ENCODE data around the gene RLBP1. TPM values are rescaled to one million over a fixed set of nuclear protein-coding genes. Genes with fewer than 3 reads are reported as not detected.

The RLBP1 gene
- total and polyA plus RNA-seq, 2 experiments from 2014 or later, result not detected

DNA sequence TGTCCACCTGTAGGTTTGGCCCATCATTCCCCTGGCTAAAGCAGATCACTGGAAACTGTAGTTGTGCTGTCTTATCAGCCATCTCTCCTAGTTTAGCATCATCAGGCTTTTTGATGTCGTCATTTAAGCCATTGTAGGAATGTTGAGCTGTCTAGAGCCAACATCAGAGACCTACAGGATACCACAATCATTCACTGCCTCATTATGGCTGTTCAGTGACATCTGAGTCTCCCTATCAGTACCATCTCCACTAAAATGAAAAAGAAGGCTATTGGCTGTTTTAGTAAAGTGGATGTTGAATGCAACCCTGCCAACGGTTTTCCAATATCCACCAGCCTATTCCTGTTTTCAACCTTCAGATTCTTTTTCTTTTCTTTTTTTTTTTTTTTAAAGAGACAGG, 29.2 kb downstream of the RLBP1 start (continued):
- TF ChIP-seq, protein P1, sequence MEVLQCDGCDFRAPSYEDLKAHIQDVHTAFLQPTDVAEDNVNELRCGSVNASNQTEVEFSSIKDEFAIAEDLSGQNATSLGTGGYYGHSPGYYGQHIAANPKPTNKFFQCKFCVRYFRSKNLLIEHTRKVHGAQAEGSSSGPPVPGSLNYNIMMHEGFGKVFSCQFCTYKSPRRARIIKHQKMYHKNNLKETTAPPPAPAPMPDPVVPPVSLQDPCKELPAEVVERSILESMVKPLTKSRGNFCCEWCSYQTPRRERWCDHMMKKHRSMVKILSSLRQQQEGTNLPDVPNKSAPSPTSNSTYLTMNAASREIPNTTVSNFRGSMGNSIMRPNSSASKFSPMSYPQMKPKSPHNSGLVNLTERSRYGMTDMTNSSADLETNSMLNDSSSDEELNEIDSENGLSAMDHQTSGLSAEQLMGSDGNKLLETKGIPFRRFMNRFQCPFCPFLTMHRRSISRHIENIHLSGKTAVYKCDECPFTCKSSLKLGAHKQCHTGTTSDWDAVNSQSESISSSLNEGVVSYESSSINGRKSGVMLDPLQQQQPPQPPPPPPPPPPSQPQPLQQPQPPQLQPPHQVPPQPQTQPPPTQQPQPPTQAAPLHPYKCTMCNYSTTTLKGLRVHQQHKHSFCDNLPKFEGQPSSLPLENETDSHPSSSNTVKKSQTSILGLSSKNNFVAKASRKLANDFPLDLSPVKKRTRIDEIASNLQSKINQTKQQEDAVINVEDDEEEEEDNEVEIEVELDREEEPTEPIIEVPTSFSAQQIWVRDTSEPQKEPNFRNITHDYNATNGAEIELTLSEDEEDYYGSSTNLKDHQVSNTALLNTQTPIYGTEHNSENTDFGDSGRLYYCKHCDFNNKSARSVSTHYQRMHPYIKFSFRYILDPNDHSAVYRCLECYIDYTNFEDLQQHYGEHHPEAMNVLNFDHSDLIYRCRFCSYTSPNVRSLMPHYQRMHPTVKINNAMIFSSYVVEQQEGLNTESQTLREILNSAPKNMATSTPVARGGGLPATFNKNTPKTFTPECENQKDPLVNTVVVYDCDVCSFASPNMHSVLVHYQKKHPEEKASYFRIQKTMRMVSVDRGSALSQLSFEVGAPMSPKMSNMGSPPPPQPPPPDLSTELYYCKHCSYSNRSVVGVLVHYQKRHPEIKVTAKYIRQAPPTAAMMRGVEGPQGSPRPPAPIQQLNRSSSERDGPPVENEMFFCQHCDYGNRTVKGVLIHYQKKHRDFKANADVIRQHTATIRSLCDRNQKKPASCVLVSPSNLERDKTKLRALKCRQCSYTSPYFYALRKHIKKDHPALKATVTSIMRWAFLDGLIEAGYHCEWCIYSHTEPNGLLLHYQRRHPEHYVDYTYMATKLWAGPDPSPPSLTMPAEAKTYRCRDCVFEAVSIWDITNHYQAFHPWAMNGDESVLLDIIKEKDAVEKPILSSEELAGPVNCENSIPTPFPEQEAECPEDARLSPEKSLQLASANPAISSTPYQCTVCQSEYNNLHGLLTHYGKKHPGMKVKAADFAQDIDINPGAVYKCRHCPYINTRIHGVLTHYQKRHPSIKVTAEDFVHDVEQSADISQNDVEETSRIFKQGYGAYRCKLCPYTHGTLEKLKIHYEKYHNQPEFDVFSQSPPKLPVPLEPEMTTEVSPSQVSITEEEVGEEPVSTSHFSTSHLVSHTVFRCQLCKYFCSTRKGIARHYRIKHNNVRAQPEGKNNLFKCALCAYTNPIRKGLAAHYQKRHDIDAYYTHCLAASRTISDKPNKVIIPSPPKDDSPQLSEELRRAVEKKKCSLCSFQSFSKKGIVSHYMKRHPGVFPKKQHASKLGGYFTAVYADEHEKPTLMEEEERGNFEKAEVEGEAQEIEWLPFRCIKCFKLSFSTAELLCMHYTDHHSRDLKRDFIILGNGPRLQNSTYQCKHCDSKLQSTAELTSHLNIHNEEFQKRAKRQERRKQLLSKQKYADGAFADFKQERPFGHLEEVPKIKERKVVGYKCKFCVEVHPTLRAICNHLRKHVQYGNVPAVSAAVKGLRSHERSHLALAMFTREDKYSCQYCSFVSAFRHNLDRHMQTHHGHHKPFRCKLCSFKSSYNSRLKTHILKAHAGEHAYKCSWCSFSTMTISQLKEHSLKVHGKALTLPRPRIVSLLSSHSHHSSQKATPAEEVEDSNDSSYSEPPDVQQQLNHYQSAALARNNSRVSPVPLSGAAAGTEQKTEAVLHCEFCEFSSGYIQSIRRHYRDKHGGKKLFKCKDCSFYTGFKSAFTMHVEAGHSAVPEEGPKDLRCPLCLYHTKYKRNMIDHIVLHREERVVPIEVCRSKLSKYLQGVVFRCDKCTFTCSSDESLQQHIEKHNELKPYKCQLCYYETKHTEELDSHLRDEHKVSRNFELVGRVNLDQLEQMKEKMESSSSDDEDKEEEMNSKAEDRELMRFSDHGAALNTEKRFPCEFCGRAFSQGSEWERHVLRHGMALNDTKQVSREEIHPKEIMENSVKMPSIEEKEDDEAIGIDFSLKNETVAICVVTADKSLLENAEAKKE (CRISPR knock-in tag; IDR thresholded peaks at IDR 0.05), result no peak
- no peak for TF ChIP-seq ZNF114 (CRISPR knock-in tag; IDR thresholded peaks at IDR 0.05)
- TF ChIP-seq EZH2 (IDR thresholded peaks at IDR 0.05; ENCODE audit: low read depth, unreplicated experiment), result no peak

DNA sequence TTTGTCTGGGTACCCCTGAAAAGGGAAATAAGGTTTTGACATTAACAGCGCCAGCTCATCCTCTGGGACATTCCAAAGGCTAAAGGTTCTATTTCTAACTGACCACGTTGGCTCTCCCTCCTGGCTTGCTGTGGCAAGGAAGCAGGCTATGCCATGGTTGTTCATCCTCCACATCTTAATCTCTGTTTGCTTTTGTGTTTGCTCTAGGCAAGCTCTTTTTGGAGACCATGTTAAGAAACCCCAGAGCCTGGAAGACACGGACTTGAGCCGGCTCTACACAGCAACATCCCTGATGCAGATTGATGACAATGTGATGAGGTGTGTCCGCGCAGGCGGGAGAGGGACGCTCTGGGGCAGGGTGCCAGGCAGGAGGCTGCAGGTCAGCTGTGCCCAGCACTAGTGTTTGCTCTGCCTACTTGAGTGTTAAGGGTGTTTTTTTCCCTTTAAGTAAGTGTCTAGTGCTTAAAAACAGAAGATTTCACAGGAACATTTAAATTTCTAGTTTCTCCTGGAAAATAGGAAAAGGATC, 33.3 kb downstream of the RLBP1 start:
- Histone ChIP-seq H3K27ac (ENCODE audit: low read depth) (no peak overlapping the region), H3K4me3 (no peak overlapping the region), H3K4me2 (no peak overlapping the region), H3K79me2 (replicated peaks; ENCODE audit: insufficient read depth) (no peaks in the 10 kb centered on the region), H3K36me3 (ENCODE audit: insufficient read depth) (no peaks in the 10 kb centered on the region; the same call in 1 of the 2 replicates), H3K9me2 (ENCODE audit: insufficient read depth) (no peaks in the 10 kb centered on the region), H4K20me1 (replicated peaks; ENCODE audit: insufficient read depth) (no peaks in the 10 kb centered on the region), H3F3A (replicated peaks; ENCODE audit: low read depth) (no peaks in the 10 kb centered on the region), H2AFZ (no peak overlapping the region), H3K4me1 (ENCODE audit: insufficient read depth) (no peaks in the 10 kb centered on the region), H3K27me3 (ENCODE audit: insufficient read depth) (no peaks in the 10 kb centered on the region)
- Mint-ChIP-seq H3K27ac (no peak overlapping the region), H3K27me3 (ENCODE audit: insufficient read depth, low read depth, poor library complexity) (peaks cover 2% of the 10 kb centered on the region), H3K36me3 (ENCODE audit: low read depth) (peaks cover 13% of the 10 kb centered on the region), H3K9me3 (no peaks in the 10 kb centered on the region), H3K4me3 (no peak overlapping the region), H3K4me1 (no peaks in the 10 kb centered on the region)
- TF ChIP-seq CREB1 (CRISPR knock-in tag; IDR thresholded peaks at IDR 0.05; ENCODE audit: low read depth) (no peak), EZH2 (IDR thresholded peaks at IDR 0.05; ENCODE audit: low read depth, unreplicated experiment) (no peak), ZNF331 (CRISPR knock-in tag; IDR thresholded peaks at IDR 0.05; ENCODE audit: low read depth) (no peak), EZH2phosphoT487 (IDR thresholded peaks at IDR 0.05; ENCODE audit: unreplicated experiment) (no peak), ZNF114 (CRISPR knock-in tag; IDR thresholded peaks at IDR 0.05) (no peak), POLR2AphosphoS5 (IDR thresholded peaks at IDR 0.05; ENCODE audit: low read depth) (no peak)
- TF ChIP-seq, protein P2, sequence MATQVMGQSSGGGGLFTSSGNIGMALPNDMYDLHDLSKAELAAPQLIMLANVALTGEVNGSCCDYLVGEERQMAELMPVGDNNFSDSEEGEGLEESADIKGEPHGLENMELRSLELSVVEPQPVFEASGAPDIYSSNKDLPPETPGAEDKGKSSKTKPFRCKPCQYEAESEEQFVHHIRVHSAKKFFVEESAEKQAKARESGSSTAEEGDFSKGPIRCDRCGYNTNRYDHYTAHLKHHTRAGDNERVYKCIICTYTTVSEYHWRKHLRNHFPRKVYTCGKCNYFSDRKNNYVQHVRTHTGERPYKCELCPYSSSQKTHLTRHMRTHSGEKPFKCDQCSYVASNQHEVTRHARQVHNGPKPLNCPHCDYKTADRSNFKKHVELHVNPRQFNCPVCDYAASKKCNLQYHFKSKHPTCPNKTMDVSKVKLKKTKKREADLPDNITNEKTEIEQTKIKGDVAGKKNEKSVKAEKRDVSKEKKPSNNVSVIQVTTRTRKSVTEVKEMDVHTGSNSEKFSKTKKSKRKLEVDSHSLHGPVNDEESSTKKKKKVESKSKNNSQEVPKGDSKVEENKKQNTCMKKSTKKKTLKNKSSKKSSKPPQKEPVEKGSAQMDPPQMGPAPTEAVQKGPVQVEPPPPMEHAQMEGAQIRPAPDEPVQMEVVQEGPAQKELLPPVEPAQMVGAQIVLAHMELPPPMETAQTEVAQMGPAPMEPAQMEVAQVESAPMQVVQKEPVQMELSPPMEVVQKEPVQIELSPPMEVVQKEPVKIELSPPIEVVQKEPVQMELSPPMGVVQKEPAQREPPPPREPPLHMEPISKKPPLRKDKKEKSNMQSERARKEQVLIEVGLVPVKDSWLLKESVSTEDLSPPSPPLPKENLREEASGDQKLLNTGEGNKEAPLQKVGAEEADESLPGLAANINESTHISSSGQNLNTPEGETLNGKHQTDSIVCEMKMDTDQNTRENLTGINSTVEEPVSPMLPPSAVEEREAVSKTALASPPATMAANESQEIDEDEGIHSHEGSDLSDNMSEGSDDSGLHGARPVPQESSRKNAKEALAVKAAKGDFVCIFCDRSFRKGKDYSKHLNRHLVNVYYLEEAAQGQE (IDR thresholded peaks at IDR 0.05; ENCODE audit: unreplicated experiment), result no peak
- TF ChIP-seq, protein P3, sequence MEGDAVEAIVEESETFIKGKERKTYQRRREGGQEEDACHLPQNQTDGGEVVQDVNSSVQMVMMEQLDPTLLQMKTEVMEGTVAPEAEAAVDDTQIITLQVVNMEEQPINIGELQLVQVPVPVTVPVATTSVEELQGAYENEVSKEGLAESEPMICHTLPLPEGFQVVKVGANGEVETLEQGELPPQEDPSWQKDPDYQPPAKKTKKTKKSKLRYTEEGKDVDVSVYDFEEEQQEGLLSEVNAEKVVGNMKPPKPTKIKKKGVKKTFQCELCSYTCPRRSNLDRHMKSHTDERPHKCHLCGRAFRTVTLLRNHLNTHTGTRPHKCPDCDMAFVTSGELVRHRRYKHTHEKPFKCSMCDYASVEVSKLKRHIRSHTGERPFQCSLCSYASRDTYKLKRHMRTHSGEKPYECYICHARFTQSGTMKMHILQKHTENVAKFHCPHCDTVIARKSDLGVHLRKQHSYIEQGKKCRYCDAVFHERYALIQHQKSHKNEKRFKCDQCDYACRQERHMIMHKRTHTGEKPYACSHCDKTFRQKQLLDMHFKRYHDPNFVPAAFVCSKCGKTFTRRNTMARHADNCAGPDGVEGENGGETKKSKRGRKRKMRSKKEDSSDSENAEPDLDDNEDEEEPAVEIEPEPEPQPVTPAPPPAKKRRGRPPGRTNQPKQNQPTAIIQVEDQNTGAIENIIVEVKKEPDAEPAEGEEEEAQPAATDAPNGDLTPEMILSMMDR (conservative IDR thresholded peaks at IDR 0.05; ENCODE audit: low read depth in 2 of 2), result no peak
- TF ChIP-seq, protein P4, sequence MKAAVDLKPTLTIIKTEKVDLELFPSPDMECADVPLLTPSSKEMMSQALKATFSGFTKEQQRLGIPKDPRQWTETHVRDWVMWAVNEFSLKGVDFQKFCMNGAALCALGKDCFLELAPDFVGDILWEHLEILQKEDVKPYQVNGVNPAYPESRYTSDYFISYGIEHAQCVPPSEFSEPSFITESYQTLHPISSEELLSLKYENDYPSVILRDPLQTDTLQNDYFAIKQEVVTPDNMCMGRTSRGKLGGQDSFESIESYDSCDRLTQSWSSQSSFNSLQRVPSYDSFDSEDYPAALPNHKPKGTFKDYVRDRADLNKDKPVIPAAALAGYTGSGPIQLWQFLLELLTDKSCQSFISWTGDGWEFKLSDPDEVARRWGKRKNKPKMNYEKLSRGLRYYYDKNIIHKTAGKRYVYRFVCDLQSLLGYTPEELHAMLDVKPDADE (IDR thresholded peaks at IDR 0.05), result no peak
- no peak for DNase-seq (ENCODE audit: low spot score)
- no peak for ATAC-seq
